Measurements from ENCODE around the gene NIM1K. TPM values are rescaled to one million over a fixed set of nuclear protein-coding genes. Genes with fewer than 3 reads are reported as not detected.
"Not testable (repeated sequence)": the region's sequence is repeated elsewhere in the genome, so short reads cannot be mapped to it uniquely, and the experiment has no call there.

Gene NIM1K
- polyA plus RNA-seq, 1 experiment: 1.3 TPM

DNA sequence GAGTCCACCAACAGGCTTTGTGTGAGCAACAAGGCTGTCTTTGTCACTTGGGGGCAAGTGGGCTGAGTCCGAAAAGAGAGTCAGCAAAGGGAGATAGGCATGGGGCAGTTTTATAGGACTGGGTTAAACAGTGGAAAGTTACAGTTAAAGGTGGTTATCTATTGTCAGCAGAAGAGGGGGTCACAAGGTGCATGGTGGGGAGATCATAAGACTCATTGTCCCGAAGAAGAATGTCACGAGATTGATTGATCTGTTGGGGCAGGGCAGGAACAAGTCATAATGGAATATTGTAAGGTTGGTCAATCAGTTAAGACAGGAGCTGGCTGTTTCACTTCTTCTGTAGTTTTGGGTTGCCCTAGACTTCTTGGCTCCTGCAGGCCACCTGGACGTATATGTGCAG is 128.8 kb downstream of the NIM1K start:
- no peak for DNase-seq (ENCODE audit: low read depth)
- POLR2A ChIA-PET: no interaction called here
- Histone ChIP-seq H3K36me3 (ENCODE audit: control insufficient read depth, insufficient read depth, low read length) (no peaks in the 10 kb centered on the region), H3K27me3 (ENCODE audit: control insufficient read depth, insufficient read depth, low read length) (0 out of 2 replicates have a peak, but pooled peaks cover 2% of the 10 kb centered on the region), H3K4me3 (ENCODE audit: low read depth, low read length) (no peak overlapping the region)
- CTCF ChIA-PET: interaction anchor here (1.1 kb wide), 1 partner anchor 18 kb away, joined by 3 read pairs; no protein-coding TSS in a partner anchor
- TF ChIP-seq, protein P1, sequence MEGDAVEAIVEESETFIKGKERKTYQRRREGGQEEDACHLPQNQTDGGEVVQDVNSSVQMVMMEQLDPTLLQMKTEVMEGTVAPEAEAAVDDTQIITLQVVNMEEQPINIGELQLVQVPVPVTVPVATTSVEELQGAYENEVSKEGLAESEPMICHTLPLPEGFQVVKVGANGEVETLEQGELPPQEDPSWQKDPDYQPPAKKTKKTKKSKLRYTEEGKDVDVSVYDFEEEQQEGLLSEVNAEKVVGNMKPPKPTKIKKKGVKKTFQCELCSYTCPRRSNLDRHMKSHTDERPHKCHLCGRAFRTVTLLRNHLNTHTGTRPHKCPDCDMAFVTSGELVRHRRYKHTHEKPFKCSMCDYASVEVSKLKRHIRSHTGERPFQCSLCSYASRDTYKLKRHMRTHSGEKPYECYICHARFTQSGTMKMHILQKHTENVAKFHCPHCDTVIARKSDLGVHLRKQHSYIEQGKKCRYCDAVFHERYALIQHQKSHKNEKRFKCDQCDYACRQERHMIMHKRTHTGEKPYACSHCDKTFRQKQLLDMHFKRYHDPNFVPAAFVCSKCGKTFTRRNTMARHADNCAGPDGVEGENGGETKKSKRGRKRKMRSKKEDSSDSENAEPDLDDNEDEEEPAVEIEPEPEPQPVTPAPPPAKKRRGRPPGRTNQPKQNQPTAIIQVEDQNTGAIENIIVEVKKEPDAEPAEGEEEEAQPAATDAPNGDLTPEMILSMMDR (IDR thresholded peaks at IDR 0.05; ENCODE audit: insufficient read depth, low read depth, low read length): no peak

DNA sequence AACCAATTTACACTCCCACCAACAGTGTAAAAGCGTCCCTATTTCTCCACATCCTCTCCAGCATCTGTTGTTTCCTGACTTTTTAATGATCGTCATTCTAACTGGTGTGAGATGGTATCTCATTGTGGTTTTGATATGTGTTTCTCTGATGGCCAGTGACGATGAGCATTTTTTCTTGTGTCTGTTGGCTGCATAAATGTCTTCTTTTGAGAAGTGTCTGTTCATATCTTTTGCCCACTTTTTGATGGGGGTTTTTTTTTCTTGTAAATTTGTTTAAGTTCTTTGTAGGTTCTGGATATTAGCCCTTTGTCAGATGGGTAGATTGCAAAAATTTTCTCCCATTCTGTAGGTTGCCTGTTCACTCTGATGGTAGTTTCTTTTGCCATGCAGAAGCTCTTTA is 131.5 kb downstream of the NIM1K start:
- CTCF ChIA-PET: interaction anchor here (1.5 kb wide), 1 partner anchor 66 kb away, joined by 3 read pairs; no protein-coding TSS in a partner anchor
- POLR2A ChIA-PET: interaction anchor here (0.7 kb wide), 1 partner anchor 28 kb away, joined by 3 read pairs; no protein-coding TSS in a partner anchor
- H3K36me3 ChIP-seq (ENCODE audit: control insufficient read depth, insufficient read depth, low read length); DNase-seq (ENCODE audit: low read depth); H3K27me3 ChIP-seq (ENCODE audit: control insufficient read depth, insufficient read depth, low read length); H3K4me3 ChIP-seq (ENCODE audit: low read depth, low read length): not testable (repeated sequence)

DNA sequence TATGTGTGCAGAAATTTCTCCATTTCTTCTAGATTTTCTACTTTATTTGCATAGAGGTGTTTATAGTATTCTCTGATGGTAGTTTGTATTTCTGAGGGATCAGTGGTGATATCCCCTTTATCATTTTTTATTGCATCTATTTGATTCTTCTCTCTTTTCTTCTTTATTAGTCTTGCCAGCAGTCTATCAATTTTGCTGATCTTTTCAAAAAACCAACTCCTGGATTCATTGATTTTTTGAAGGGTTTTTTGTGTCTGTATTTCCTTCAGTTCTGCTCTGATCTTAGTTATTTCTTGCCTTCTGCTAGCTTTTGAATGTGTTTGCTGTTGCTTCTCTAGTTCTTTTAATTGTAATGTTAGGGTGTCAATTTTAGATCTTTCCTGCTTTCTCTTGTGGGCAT is 133.6 kb downstream of the NIM1K start:
- H3K36me3 ChIP-seq (ENCODE audit: control insufficient read depth, insufficient read depth, low read length); POLR2A ChIA-PET; CTCF ChIA-PET; H3K4me3 ChIP-seq (ENCODE audit: low read depth, low read length); DNase-seq (ENCODE audit: low read depth); H3K27me3 ChIP-seq (ENCODE audit: control insufficient read depth, insufficient read depth, low read length): not testable (repeated sequence)

Small RNA genes within 50 kb of the gene (small RNA-seq; reads per million reads assigned to genes)
- gene AC106800.4 (ENCODE audit: insufficient read length, low read depth, low replicate concordance): not detected

Other genes starting within 250 kb of the NIM1K start
- gene ANXA2R, start 151.9 kb upstream of the NIM1K start, polyA plus RNA-seq (2011; rRNA removed): 0.53 and 0.74 TPM in 2 replicates
- gene ZNF131, start 71.3 kb upstream of the NIM1K start, polyA plus RNA-seq (2011; rRNA removed): 23.3 and 33.3 TPM in 2 replicates
- 8.6 and 11.3 TPM in 2 replicates for gene HMGCS1, start 121.2 kb downstream of the NIM1K start, polyA plus RNA-seq (2011; rRNA removed)
- 0.29 and 0.43 TPM in 2 replicates for gene CCL28, start 220.2 kb downstream of the NIM1K start, polyA plus RNA-seq (2011; rRNA removed)